Inflammatory macrophage treated with lipopolysaccharide for 4 hours (primary cell): Measurements from ENCODE around the gene PRELID2.
"Not testable (repeated sequence)": the region's sequence is repeated elsewhere in the genome, so short reads cannot be mapped to it uniquely, and the experiment has no call there.

Experiments used
- DNase-seq: peaks from one replicate; pipeline ENCODE4 v3.0.0-alpha.2; 2020

PRELID2 gene

GRCh38 chr5:145836241-145836640, 1.1 kb upstream of the PRELID2 start:
- DNase-seq: not testable (repeated sequence)

- DNase-seq: no peak
These were observed 702 bp upstream of the PRELID2 start for GRCh38 chr5:145835848-145836239.

- no peak for DNase-seq
These were observed 607 bp downstream of the PRELID2 start for GRCh38 chr5:145834554-145834916.

- DNase-seq: no peak
These were observed 1.4 kb downstream of the PRELID2 start for GRCh38 chr5:145833631-145834200.

GRCh38 chr5:145830594-145830993, 4.5 kb downstream of the PRELID2 start:
- peak; percentile 24 for DNase-seq

- DNase-seq: no peak
These were observed 5.3 kb downstream of the PRELID2 start for GRCh38 chr5:145829708-145830361.

- DNase-seq: no peak
These were observed 8.1 kb downstream of the PRELID2 start for GRCh38 chr5:145826895-145827674.

- DNase-seq: peak; percentile 59
These were observed 9.4 kb downstream of the PRELID2 start for GRCh38 chr5:145825751-145826180.

GRCh38 chr5:145824040-145824439, 11.1 kb downstream of the PRELID2 start:
- no peak for DNase-seq

GRCh38 chr5:145818604-145819003, 16.5 kb downstream of the PRELID2 start:
- no peak for DNase-seq

- no peak for DNase-seq
These were observed 22.3 kb downstream of the PRELID2 start for GRCh38 chr5:145812877-145813276.

GRCh38 chr5:145811834-145812625, 23.1 kb downstream of the PRELID2 start:
- no peak for DNase-seq

- DNase-seq: no peak
These were observed 28.2 kb downstream of the PRELID2 start for GRCh38 chr5:145806923-145807322.

GRCh38 chr5:145805819-145806218, 29.3 kb downstream of the PRELID2 start:
- DNase-seq: no peak

GRCh38 chr5:145804701-145805100, 30.4 kb downstream of the PRELID2 start:
- no peak for DNase-seq

GRCh38 chr5:145803112-145804004, 31.8 kb downstream of the PRELID2 start:
- no peak for DNase-seq

GRCh38 chr5:145801195-145801594, 33.9 kb downstream of the PRELID2 start:
- DNase-seq: no peak

GRCh38 chr5:145800181-145800580, 35.0 kb downstream of the PRELID2 start:
- DNase-seq: no peak

GRCh38 chr5:145798503-145798902, 36.6 kb downstream of the PRELID2 start:
- not testable (repeated sequence) for DNase-seq

GRCh38 chr5:145797336-145797735, 37.8 kb downstream of the PRELID2 start:
- no peak for DNase-seq

GRCh38 chr5:145796318-145796717, 38.8 kb downstream of the PRELID2 start:
- DNase-seq: no peak

- DNase-seq: no peak
These were observed 41.6 kb downstream of the PRELID2 start for GRCh38 chr5:145793574-145793973.
